Measurements from ENCODE around the gene GRIK3. TPM values are rescaled to one million over a fixed set of nuclear protein-coding genes. Genes with fewer than 3 reads are reported as not detected.

Gene GRIK3
- total RNA-seq, 1 donor from 2014 or later: not detected

DNA sequence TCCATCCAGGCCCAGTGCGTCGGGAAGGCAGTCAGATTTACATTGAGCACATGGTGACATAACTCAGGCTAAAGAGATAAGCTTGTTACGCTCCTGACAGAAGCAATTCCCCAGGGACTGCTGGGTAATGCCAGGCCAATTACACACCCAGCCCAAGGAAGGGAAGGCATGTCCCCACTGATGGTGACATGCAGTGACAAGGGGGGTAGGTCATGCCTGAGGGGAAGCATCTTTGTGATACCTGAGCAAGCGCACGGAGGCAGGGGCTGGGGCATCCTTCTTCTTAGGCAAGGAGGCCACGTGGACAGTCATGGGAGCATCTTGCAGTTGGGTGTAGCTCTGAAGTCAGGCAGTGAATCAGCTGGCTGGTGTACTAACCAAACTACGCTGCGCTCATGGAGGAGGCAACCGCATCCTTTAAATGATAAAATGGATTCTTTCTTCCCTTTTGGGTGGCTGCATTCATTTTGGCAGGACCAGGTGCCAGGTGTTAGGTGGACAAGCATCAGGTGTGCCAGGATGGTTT lies 39.6 kb upstream of the GRIK3 start:
- no peak overlapping the region for H3K27ac Mint-ChIP-seq
- H3K36me3 Mint-ChIP-seq: no peaks in the 10 kb centered on the region
- TF ChIP-seq CTCF (IDR thresholded peaks at IDR 0.05; ENCODE audit: unreplicated experiment): no peak
- H3K9me3 Mint-ChIP-seq: no peaks in the 10 kb centered on the region
- peaks cover 80% of the 10 kb centered on the region for H3K27me3 Mint-ChIP-seq (ENCODE audit: low read depth)
- no peak overlapping the region for H3K4me3 Mint-ChIP-seq
- H3K4me1 Mint-ChIP-seq: no peaks in the 10 kb centered on the region
- no peak for DNase-seq (ENCODE audit: low spot score in 2 of 2, unreplicated experiment in 2 of 2)

DNA sequence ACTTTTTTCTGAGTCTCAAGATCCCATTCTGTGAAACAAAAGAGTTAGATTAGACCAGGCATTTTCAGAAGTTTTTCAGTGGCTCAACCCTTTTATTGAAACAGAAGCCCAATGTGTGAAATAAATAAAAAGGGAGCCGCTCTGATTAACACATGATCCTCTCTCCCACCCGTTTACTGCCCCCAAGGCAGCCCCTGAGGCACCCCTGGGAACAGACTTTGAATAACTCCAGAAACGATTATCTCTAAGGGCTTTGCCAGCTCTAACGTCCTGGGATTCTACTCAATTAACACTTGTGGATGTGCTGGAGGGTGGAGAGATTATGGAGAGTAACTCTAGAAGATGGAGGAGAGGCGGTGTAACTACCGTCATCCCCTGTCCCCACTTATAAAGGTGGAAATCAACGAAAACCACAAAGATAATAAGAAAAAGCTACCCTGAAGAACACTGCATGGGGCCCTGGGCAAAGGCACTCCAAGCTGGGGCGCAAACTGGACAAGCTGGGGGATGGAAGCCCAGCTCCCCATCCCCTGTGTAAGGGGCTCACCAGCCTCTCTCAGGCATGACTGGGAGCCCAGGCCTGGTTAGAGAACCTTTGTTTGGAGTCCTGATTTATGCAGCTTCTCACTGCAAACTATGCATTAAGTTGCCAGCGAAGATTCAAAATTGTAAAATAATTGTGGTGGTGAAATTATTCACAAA lies 39.0 kb upstream of the GRIK3 start:
- Mint-ChIP-seq H3K4me1 (no peaks in the 10 kb centered on the region), H3K27ac (no peak overlapping the region), H3K9me3 (no peaks in the 10 kb centered on the region), H3K27me3 (ENCODE audit: low read depth) (peaks cover 84% of the 10 kb centered on the region), H3K36me3 (no peaks in the 10 kb centered on the region), H3K4me3 (no peak overlapping the region)
- DNase-seq (ENCODE audit: low spot score in 2 of 2, unreplicated experiment in 2 of 2): no peak
- no peak for TF ChIP-seq CTCF (IDR thresholded peaks at IDR 0.05; ENCODE audit: unreplicated experiment)

DNA sequence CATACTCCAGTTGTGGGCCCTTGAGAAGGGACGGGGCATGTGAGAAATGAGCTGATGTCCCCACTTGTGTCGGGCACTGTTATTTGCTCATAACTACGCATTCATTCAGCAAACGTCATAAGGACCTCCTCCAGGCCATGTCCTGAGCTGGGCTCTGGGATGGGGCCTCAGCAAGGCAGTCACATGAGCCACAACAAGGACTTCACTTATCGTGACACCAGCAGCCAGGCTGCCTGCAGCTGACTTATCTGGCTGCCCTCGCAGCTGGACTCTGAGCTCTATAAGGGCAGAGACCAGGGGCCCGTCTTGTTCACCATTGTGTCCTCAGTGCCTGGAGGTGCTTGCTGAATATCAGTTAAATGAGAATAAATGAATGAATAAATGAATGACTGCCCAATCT lies 37.5 kb upstream of the GRIK3 start:
- no peak for DNase-seq (ENCODE audit: low spot score in 2 of 2, unreplicated experiment in 2 of 2)
- Mint-ChIP-seq H3K9me3 (no peaks in the 10 kb centered on the region), H3K27me3 (ENCODE audit: low read depth) (peaks cover 86% of the 10 kb centered on the region), H3K27ac (no peak overlapping the region), H3K36me3 (no peaks in the 10 kb centered on the region), H3K4me3 (no peak overlapping the region), H3K4me1 (no peaks in the 10 kb centered on the region)
- no peak for TF ChIP-seq CTCF (IDR thresholded peaks at IDR 0.05; ENCODE audit: unreplicated experiment)

DNA sequence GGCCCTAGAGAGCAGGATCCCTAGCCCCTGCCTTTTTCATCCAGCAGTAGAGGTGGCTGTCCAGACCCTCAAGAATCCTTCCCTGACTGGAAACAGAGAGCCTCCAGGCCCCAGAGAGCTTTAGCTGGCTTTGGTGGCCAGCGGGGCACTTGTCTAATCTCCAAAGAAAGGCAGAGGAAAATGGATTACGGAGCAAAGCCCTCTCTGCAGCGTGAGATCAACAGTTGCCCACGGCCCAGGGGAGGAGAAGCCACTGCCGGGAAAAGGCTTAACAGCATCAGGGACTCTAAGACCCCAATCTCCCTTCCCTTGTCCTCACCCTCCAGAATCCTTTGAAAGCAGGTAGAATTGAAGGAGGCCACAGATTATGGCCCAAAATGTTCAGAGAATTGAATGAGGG lies 35.8 kb upstream of the GRIK3 start:
- Mint-ChIP-seq H3K36me3 (no peaks in the 10 kb centered on the region), H3K27ac (no peak overlapping the region), H3K4me3 (no peak overlapping the region), H3K9me3 (no peaks in the 10 kb centered on the region), H3K27me3 (ENCODE audit: low read depth) (peaks cover 87% of the 10 kb centered on the region), H3K4me1 (no peaks in the 10 kb centered on the region)
- no peak for TF ChIP-seq CTCF (IDR thresholded peaks at IDR 0.05; ENCODE audit: unreplicated experiment)
- DNase-seq (ENCODE audit: low spot score in 2 of 2, unreplicated experiment in 2 of 2): no peak

- no peak overlapping the region for H3K4me3 Mint-ChIP-seq
Observed at GRCh38 chr1:37069406-37069805, 35.1 kb upstream of the GRIK3 start.

More at GRCh38 chr1:37069406-37069805, 35.1 kb upstream of the GRIK3 start:
- no peak for DNase-seq (ENCODE audit: low spot score in 2 of 2, unreplicated experiment in 2 of 2)
- no peaks in the 10 kb centered on the region for H3K36me3 Mint-ChIP-seq
- no peaks in the 10 kb centered on the region for H3K4me1 Mint-ChIP-seq
- TF ChIP-seq CTCF (IDR thresholded peaks at IDR 0.05; ENCODE audit: unreplicated experiment): no peak
- peaks cover 85% of the 10 kb centered on the region for H3K27me3 Mint-ChIP-seq (ENCODE audit: low read depth)
- H3K27ac Mint-ChIP-seq: no peak overlapping the region
- H3K9me3 Mint-ChIP-seq: no peaks in the 10 kb centered on the region
